Thyroid gland (tissue), 4 donors: Measurements from ENCODE around the gene CDH4.

Experiments
- CTCF ChIP-seq, 6 experiments: fragments of 200-600 bp in 3 of 6; fragments of 450-650 bp in 3 of 6; sonication (generic) in 3 of 6; IDR thresholded peaks; one replicate each; pipeline ENCODE4 v1.5.1; 2016 to 2019; ENCODE audit warnings: antibody characterized with exemption in 6 of 6, mild to moderate bottlenecking in 2 of 6, inconsistent platforms in 1 of 6, moderate library complexity in 1 of 6
- POLR2A ChIP-seq, 2 donors: fragments of 450-650 bp; IDR thresholded peaks; one replicate each; pipeline ENCODE4 v1.6.1; 2017; ENCODE audit warnings: antibody characterized with exemption in 2 of 2, mild to moderate bottlenecking in 2 of 2, moderate library complexity in 1 of 2

DNA sequence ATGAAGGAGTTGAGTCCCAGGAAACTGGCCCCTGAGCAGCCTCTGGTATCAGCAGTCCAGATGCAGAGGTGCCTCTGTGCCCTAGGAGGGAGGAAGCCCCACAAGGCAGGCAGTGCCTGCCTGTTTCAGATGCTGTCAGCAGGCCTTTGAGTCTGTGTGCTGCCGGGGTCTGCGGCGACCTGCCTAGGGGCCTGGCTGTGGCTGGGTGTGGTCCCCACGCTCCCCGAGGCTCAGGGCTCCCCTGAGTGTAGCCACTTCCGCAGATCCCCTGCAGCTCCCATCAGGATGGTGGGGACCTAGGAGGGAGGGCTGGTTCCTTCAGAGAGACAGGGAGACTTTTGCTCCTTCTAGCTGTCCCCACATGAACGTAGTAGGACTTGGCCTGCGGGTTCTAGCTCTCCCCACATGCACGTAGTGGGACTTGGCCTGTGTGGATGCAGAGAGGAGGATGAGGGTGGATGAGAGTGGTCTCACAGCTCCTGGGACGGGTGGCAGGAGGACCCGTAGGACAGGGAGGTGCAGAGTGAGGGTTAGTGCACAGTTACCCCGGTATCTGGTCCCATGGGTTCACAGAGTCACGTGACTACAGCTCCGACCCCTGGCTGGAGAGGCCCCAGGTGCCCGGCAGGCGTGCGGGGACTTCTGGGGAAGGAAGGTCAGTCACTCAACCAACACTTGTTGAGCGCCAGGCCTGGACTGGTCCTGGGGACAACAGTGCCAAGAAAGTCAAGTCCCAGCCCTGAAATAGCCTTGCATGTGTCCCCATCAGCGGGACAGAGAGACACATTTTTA, 41.0 kb downstream of the CDH4 start:
- TF ChIP-seq CTCF (IDR thresholded peaks at IDR 0.05) (no peak), POLR2A (IDR thresholded peaks at IDR 0.05) (no peak)
